K562 (cell line): Measurements from ENCODE around the gene AQP1. TPM values are rescaled to one million over a fixed set of nuclear protein-coding genes. Genes with fewer than 3 reads are reported as not detected.

Experiments
- CBX3 ChIP-seq, 2 experiments: IDR thresholded peaks; 1 replicate in 1 of 2; 2 replicates in 1 of 2; pipeline ENCODE4 v1.6.1; 2012; ENCODE audit warnings: inconsistent platforms in 2 of 2, low read length in 2 of 2, borderline replicate concordance in 1 of 2, control low read depth in 1 of 2
- DDX20 ChIP-seq: fragments of 450-650 bp; IDR thresholded peaks from 2 replicates; pipeline ENCODE4 v1.6.1; 2016; ENCODE audit warnings: missing genetic modification characterization, low read depth, mild to moderate bottlenecking, missing compliant biosample characterization, moderate library complexity
- GATA2 ChIP-seq: sonication (generic); formaldehyde crosslinking; IDR thresholded peaks from 2 replicates; pipeline ENCODE4 v1.4.0; 2020; ENCODE audit warnings: mild to moderate bottlenecking, missing genetic modification reagents
- GTF2F1 ChIP-seq: IDR thresholded peaks from 2 replicates; pipeline ENCODE4 v1.6.1; 2011; ENCODE audit warnings: low read depth, low read length, improper control_type of control experiment
- MIER1 ChIP-seq: fragments of 450-650 bp; IDR thresholded peaks from 2 replicates; pipeline ENCODE4 v1.6.1; 2016; ENCODE audit warnings: antibody characterized with exemption, mild to moderate bottlenecking, low read depth
- NFE2L1 ChIP-seq: fragments of 450-650 bp; IDR thresholded peaks from 2 replicates; pipeline ENCODE4 v1.6.1; 2016; ENCODE audit warnings: missing genetic modification characterization, low read depth, mild to moderate bottlenecking, missing compliant biosample characterization, moderate library complexity, borderline replicate concordance
- NFRKB ChIP-seq: fragments of 450-650 bp; IDR thresholded peaks from 2 replicates; pipeline ENCODE4 v1.6.1; 2016; ENCODE audit warnings: low read depth
- PHF21A ChIP-seq: fragments of 450-650 bp; IDR thresholded peaks from 2 replicates; pipeline ENCODE4 v1.6.1; 2017; ENCODE audit warnings: low read depth, borderline replicate concordance
- PHTF2 ChIP-seq: fragments of 250-450 bp; sonication (Bioruptor Pico); IDR thresholded peaks from 2 replicates; pipeline ENCODE4 v1.5.0; 2021; ENCODE audit warnings: mild to moderate bottlenecking
- STAG1 ChIP-seq: sonication (generic); formaldehyde crosslinking; IDR thresholded peaks from 2 replicates; pipeline ENCODE4 v1.5.0; 2020; ENCODE audit warnings: missing genetic modification reagents, borderline replicate concordance
- SUPT5H ChIP-seq: fragments of 450-650 bp; IDR thresholded peaks from 2 replicates; pipeline ENCODE4 v1.6.1; 2016
- THAP12 ChIP-seq: fragments of 250-450 bp; sonication (Bioruptor Pico); IDR thresholded peaks from 2 replicates; pipeline ENCODE4 v1.9.0; 2021; ENCODE audit warnings: mild to moderate bottlenecking, inconsistent platforms
- ZFP30 ChIP-seq: fragments of 250-450 bp; sonication (Bioruptor Pico); IDR thresholded peaks from 2 replicates; pipeline ENCODE4 v1.8.0; 2022; ENCODE audit warnings: moderate library complexity, mild to moderate bottlenecking, inconsistent platforms, borderline replicate concordance
- ZNF12 ChIP-seq: sonication (generic); formaldehyde crosslinking; IDR thresholded peaks from 2 replicates; pipeline ENCODE4 v1.4.0; 2020; ENCODE audit warnings: mild to moderate bottlenecking, missing genetic modification reagents
- ZNF146 ChIP-seq: IDR thresholded peaks from one replicate; pipeline ENCODE4 v1.6.1; 2018; ENCODE audit warnings: missing compliant biosample characterization; ENCODE audit not compliant: unreplicated experiment
- ZNF280A ChIP-seq: fragments of 450-650 bp; IDR thresholded peaks from 2 replicates; pipeline ENCODE4 v1.6.1; 2018; ENCODE audit warnings: mild to moderate bottlenecking, low read depth; ENCODE audit not compliant: partially characterized antibody
- polyA plus RNA-seq, 8 experiments: library from polyadenylated mRNA; depleted of rRNA in 4 of 8; stranded (reverse) in 5 of 8; unstranded in 3 of 8; fragments of >200 nt; fragmentation: Nextera tagmentation in 2 of 8; fragmentation: Illumina TruSeq in 1 of 8; extraction: Ambion mirVana in 2 of 8; extraction: Trizol in 1 of 8; gene quantifications; 2 replicates each; pipeline versions ENCODE4 v1.2.1 to v1.2.3, GENCODE V29; 2011 to 2014; ENCODE audit warnings: inconsistent platforms in 1 of 8, missing spikeins in 1 of 8
- total RNA-seq, 7 experiments: library from RNA; depleted of rRNA in 6 of 7; stranded (reverse); fragments of >200 nt in 6 of 7; fragmentation: Illumina TruSeq in 2 of 7; extraction: Trizol in 2 of 7; gene quantifications; 2 replicates each; pipeline versions ENCODE4 v1.2.1 to v1.2.3, GENCODE V29; 2011 to 2021; ENCODE audit warnings: low replicate concordance in 1 of 7
- TF ChIP-seq, protein P1 (sequence below): fragments of 450-650 bp; formaldehyde crosslinking; IDR thresholded peaks from 2 replicates; pipeline ENCODE4 v1.4.0; 2022; ENCODE audit warnings: missing genetic modification characterization
- TF ChIP-seq, protein P2 (sequence below): fragments of 450-650 bp; formaldehyde crosslinking; IDR thresholded peaks from 2 replicates; pipeline ENCODE4 v1.4.0; 2020; ENCODE audit warnings: mild to moderate bottlenecking, moderate library complexity

The AQP1 gene
- total and polyA plus RNA-seq, 9 of the 15 experiments (the other 6 are each of a cell fraction or from before 2014, with no cell fraction given): 0.18 to 12.6 (median 4.1) TPM

- TF ChIP-seq ZNF280A (no peak), MIER1 (no peak), THAP12 (CRISPR knock-in tag) (no peak), NFRKB (no peak), GATA2 (CRISPR knock-in tag) (no peak), NFE2L1 (tag) (no peak), ZNF146 (CRISPR knock-in tag) (no peak), ZNF12 (CRISPR knock-in tag) (no peak), SUPT5H (no peak), PHF21A (no peak), CBX3 (IDR thresholded peaks at IDR 0.05; ENCODE audit: borderline replicate concordance in 1 of 2, low read length in 2 of 2) (no peak; a peak in 1 of 3 replicates), GTF2F1 (no peak), DDX20 (tag) (no peak), STAG1 (CRISPR knock-in tag) (no peak), ZFP30 (CRISPR knock-in tag) (no peak), PHTF2 (CRISPR knock-in tag) (no peak)
- TF ChIP-seq, protein P1, sequence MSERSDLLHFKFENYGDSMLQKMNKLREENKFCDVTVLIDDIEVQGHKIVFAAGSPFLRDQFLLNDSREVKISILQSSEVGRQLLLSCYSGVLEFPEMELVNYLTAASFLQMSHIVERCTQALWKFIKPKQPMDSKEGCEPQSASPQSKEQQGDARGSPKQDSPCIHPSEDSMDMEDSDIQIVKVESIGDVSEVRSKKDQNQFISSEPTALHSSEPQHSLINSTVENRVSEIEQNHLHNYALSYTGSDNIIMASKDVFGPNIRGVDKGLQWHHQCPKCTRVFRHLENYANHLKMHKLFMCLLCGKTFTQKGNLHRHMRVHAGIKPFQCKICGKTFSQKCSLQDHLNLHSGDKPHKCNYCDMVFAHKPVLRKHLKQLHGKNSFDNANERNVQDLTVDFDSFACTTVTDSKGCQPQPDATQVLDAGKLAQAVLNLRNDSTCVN (CRISPR knock-in tag): no peak
- TF ChIP-seq, protein P2, sequence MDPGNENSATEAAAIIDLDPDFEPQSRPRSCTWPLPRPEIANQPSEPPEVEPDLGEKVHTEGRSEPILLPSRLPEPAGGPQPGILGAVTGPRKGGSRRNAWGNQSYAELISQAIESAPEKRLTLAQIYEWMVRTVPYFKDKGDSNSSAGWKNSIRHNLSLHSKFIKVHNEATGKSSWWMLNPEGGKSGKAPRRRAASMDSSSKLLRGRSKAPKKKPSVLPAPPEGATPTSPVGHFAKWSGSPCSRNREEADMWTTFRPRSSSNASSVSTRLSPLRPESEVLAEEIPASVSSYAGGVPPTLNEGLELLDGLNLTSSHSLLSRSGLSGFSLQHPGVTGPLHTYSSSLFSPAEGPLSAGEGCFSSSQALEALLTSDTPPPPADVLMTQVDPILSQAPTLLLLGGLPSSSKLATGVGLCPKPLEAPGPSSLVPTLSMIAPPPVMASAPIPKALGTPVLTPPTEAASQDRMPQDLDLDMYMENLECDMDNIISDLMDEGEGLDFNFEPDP (CRISPR knock-in tag): no peak
Measured at GRCh38 chr7:30920584-30921539, 9.2 kb downstream of the AQP1 start (continued).
